H9 (cell line): ENCODE measurements around the gene RNPEPL1. TPM values are rescaled to one million over a fixed set of nuclear protein-coding genes. Genes with fewer than 3 reads are reported as not detected.

Source experiments
- DNase-seq: peaks from one replicate; pipeline ENCODE4 v3.0.0-alpha.2; 2017
- H2AFZ ChIP-seq: one replicate; pipeline ENCODE4 v1.6.1; 2013; ENCODE audit warnings: mild to moderate bottlenecking, low read length, control low read depth, moderate library complexity
- H2AK5ac ChIP-seq: 2 replicates; pipeline ENCODE4 v1.6.1; 2013; ENCODE audit warnings: low read length, control low read depth, mixed read lengths; ENCODE audit not compliant: insufficient read length
- H2BK120ac ChIP-seq: one replicate; pipeline ENCODE4 v1.6.1; 2013; ENCODE audit warnings: low read depth, mild to moderate bottlenecking, low read length, control low read depth, inconsistent platforms; ENCODE audit not compliant: poor library complexity, severe bottlenecking
- H2BK12ac ChIP-seq: 2 replicates; pipeline ENCODE4 v1.6.1; 2013; ENCODE audit warnings: low read length, control low read depth, mixed read lengths, low read depth; ENCODE audit not compliant: insufficient read length
- H2BK15ac ChIP-seq: 2 replicates; pipeline ENCODE4 v1.6.1; 2013; ENCODE audit warnings: low read depth, low read length, control low read depth
- H2BK20ac ChIP-seq: one replicate; pipeline ENCODE4 v1.6.1; 2013; ENCODE audit warnings: low read depth, mild to moderate bottlenecking, low read length, control low read depth, inconsistent platforms; ENCODE audit not compliant: poor library complexity, severe bottlenecking
- H2BK5ac ChIP-seq: 2 replicates; pipeline ENCODE4 v1.6.1; 2013; ENCODE audit warnings: low read length, control low read depth, mixed read lengths; ENCODE audit not compliant: insufficient read length
- H3K14ac ChIP-seq: 2 replicates; pipeline ENCODE4 v1.6.1; 2013; ENCODE audit warnings: low read length, control low read depth; ENCODE audit not compliant: insufficient read depth
- H3K18ac ChIP-seq: 2 replicates; pipeline ENCODE4 v1.6.1; 2013; ENCODE audit warnings: low read depth, mild to moderate bottlenecking, mixed read lengths, low read length, control low read depth; ENCODE audit not compliant: insufficient read length
- H3K23ac ChIP-seq: 2 replicates; pipeline ENCODE4 v1.6.1; 2013; ENCODE audit warnings: low read length, control low read depth, mixed read lengths, low read depth; ENCODE audit not compliant: insufficient read length
- H3K23me2 ChIP-seq: 2 replicates; pipeline ENCODE4 v1.6.1; 2013; ENCODE audit warnings: low read depth, mild to moderate bottlenecking, mixed read lengths, low read length, control low read depth; ENCODE audit not compliant: insufficient read length, poor library complexity, severe bottlenecking
- H3K27ac ChIP-seq: 2 replicates; pipeline ENCODE4 v1.5.1; 2013; ENCODE audit warnings: low read length, control low read depth, mixed read lengths, low read depth; ENCODE audit not compliant: insufficient read length
- H3K27me3 ChIP-seq: 2 replicates; pipeline ENCODE4 v1.6.1; 2013; ENCODE audit warnings: low read length, control low read depth, inconsistent platforms; ENCODE audit not compliant: insufficient read depth
- H3K4ac ChIP-seq: 2 replicates; pipeline ENCODE4 v1.6.1; 2013; ENCODE audit warnings: low read depth, mild to moderate bottlenecking, control low read depth, inconsistent platforms, low read length, moderate library complexity
- H3K4me1 ChIP-seq: 2 replicates; pipeline ENCODE4 v1.6.1; 2013; ENCODE audit warnings: low read length, control low read depth, inconsistent platforms; ENCODE audit not compliant: insufficient read depth
- H3K4me2 ChIP-seq: 2 replicates; pipeline ENCODE4 v1.6.1; 2013; ENCODE audit warnings: low read length, control low read depth, mixed read lengths; ENCODE audit not compliant: insufficient read length, insufficient read depth
- H3K56ac ChIP-seq: 2 replicates; pipeline ENCODE4 v1.6.1; 2013; ENCODE audit warnings: low read depth, mild to moderate bottlenecking, mixed read lengths, low read length, control low read depth; ENCODE audit not compliant: insufficient read length
- H3K79me1 ChIP-seq: 2 replicates; pipeline ENCODE4 v1.6.1; 2013; ENCODE audit warnings: low read depth, mild to moderate bottlenecking, moderate library complexity, low read length, control low read depth, inconsistent platforms; ENCODE audit not compliant: insufficient read depth, poor library complexity, severe bottlenecking
- H3K79me2 ChIP-seq: 2 replicates; pipeline ENCODE4 v1.6.1; 2013; ENCODE audit warnings: low read length, control low read depth, inconsistent platforms; ENCODE audit not compliant: insufficient read depth
- H3K9ac ChIP-seq: 2 replicates; pipeline ENCODE4 v1.6.1; 2013; ENCODE audit warnings: low read length, control low read depth, mixed read lengths; ENCODE audit not compliant: insufficient read length; ENCODE audit errors: extremely low read depth
- H3K9me3 ChIP-seq: one replicate; pipeline ENCODE4 v1.6.1; 2013; ENCODE audit warnings: low read depth, low read length, inconsistent platforms; ENCODE audit not compliant: control insufficient read depth
- H3T11ph ChIP-seq: one replicate; pipeline ENCODE4 v1.6.1; 2013; ENCODE audit warnings: mild to moderate bottlenecking, low read length, control low read depth, inconsistent platforms
- H4K20me1 ChIP-seq: one replicate; pipeline ENCODE4 v1.6.1; 2013; ENCODE audit not compliant: control insufficient read depth, insufficient read length, insufficient read depth
- H4K5ac ChIP-seq: 2 replicates; pipeline ENCODE4 v1.6.1; 2013; ENCODE audit warnings: low read depth, mild to moderate bottlenecking, mixed read lengths, low read length, control low read depth; ENCODE audit not compliant: insufficient read length
- H4K8ac ChIP-seq: replicated peaks from 2 replicates; pipeline ENCODE4 v1.6.1; 2013; ENCODE audit warnings: low read length, control low read depth, mixed read lengths, low read depth; ENCODE audit not compliant: insufficient read length
- H4K91ac ChIP-seq: 2 replicates; pipeline ENCODE4 v1.6.1; 2013; ENCODE audit warnings: low read depth, mild to moderate bottlenecking, moderate library complexity, mixed read lengths, low read length, control low read depth; ENCODE audit not compliant: insufficient read length
- H3K27ac Mint-ChIP-seq, 3 experiments: 2 replicates in 2 of 3; 3 replicates in 1 of 3; pipeline ENCODE4 v1.8.0; 2020 to 2021; ENCODE audit warnings: mixed read lengths in 3 of 3, mild to moderate bottlenecking in 1 of 3, moderate library complexity in 1 of 3
- H3K27me3 Mint-ChIP-seq: 2 replicates; pipeline ENCODE4 v1.8.0; 2021; ENCODE audit warnings: low read depth, mild to moderate bottlenecking, moderate library complexity, mixed read lengths
- H3K36me3 Mint-ChIP-seq, 3 experiments: 2 replicates in 2 of 3; 3 replicates in 1 of 3; pipeline ENCODE4 v1.8.0; 2020 to 2021; ENCODE audit warnings: low read depth in 3 of 3, mixed read lengths in 3 of 3; ENCODE audit not compliant: insufficient read depth in 1 of 3
- H3K4me1 Mint-ChIP-seq, 2 experiments: 2 replicates each; pipeline ENCODE4 v1.8.0; 2020; ENCODE audit warnings: mixed read lengths in 2 of 2
- H3K4me3 Mint-ChIP-seq, 2 experiments: 2 replicates in 1 of 2; 3 replicates in 1 of 2; pipeline ENCODE4 v1.8.0; 2020 to 2021; ENCODE audit warnings: mild to moderate bottlenecking in 2 of 2, mixed read lengths in 2 of 2, moderate library complexity in 1 of 2
- H3K9me3 Mint-ChIP-seq, 2 experiments: 2 replicates in 1 of 2; 3 replicates in 1 of 2; pipeline ENCODE4 v1.8.0; 2020; ENCODE audit warnings: mild to moderate bottlenecking in 2 of 2, mixed read lengths in 2 of 2, moderate library complexity in 1 of 2
- CTCF ChIP-seq: fragments of 200-600 bp; sonication (generic); conservative IDR thresholded peaks from 3 replicates; pipeline ENCODE4 v1.8.0; 2021; ENCODE audit warnings: antibody characterized with exemption, mild to moderate bottlenecking
- WGBS: extraction: QIAGEN DNeasy Blood & Tissue Kit; methylation state at CpG from one replicate; pipeline ENCODE4 v1.1.7; 2013; ENCODE audit warnings: missing lambda C conversion rate, low lambda C conversion rate, mixed read lengths; ENCODE audit not compliant: insufficient read length; ENCODE audit errors: extremely low coverage; 5-methylcytosine and 5-hydroxymethylcytosine counted together
- total RNA-seq: library from RNA; stranded (reverse); gene quantifications from 2 replicates; pipeline ENCODE4 v1.2.1, GENCODE V29; 2021

The RNPEPL1 gene
- total RNA-seq, 1 experiment from 2014 or later: 22.5 TPM

GRCh38 chr2:240576436-240577205 lies 8.3 kb downstream of the RNPEPL1 start:
- Histone ChIP-seq H2BK12ac (no peak overlapping the region), H3K79me2 (no peaks in the 10 kb centered on the region), H3K4me1 (no peaks in the 10 kb centered on the region), H2BK5ac (no peak overlapping the region), H4K20me1 (no peaks in the 10 kb centered on the region), H3K23me2 (no peaks in the 10 kb centered on the region), H3K4me2 (no peak overlapping the region), H3K14ac (no peak overlapping the region), H3K27me3 (no peaks in the 10 kb centered on the region), H3K27ac (no peak overlapping the region), H3K4ac (no peak overlapping the region), H2AFZ (no peak overlapping the region), H2AK5ac (no peak overlapping the region), H3T11ph (no peak overlapping the region), H3K9ac (no peak overlapping the region), H3K18ac (no peak overlapping the region), H3K56ac (no peak overlapping the region), H4K91ac (no peak overlapping the region), H2BK120ac (no peak overlapping the region), H2BK15ac (no peak overlapping the region), H2BK20ac (no peak overlapping the region), H3K9me3 (no peaks in the 10 kb centered on the region), H3K23ac (no peak overlapping the region), H3K79me1 (no peaks in the 10 kb centered on the region), H4K8ac (no peak overlapping the region), H4K5ac (no peak overlapping the region)
- Mint-ChIP-seq H3K4me3 (no peak overlapping the region), H3K4me1 (peaks cover 7 to 8% of the 10 kb centered on the region in 2 experiments), H3K27ac (no peak overlapping the region), H3K36me3 (no peaks in the 10 kb centered on the region; a peak in 2 of 7 replicates), H3K9me3 (no peaks in the 10 kb centered on the region), H3K27me3 (no peaks in the 10 kb centered on the region)
- WGBS: no CpG with 5 or more reads among the region's 32 CpGs
- DNase-seq: no peak
- no peak for TF ChIP-seq CTCF
